Activated CD4-positive, alpha-beta T cell treated with anti-CD3 and anti-CD28 coated beads for 36 hours (primary cell): ENCODE measurements around the gene FMN1. TPM values are rescaled to one million over a fixed set of nuclear protein-coding genes. Genes with fewer than 3 reads are reported as not detected.

ENCODE experiments used
- ATAC-seq: fragments of 200-7000 bp; cut with Tn5 transposase; one replicate; pipeline ENCODE4 v1.10.0; 2021; ENCODE audit warnings: mild to moderate bottlenecking, moderate library complexity
- CTCF ChIA-PET: fragments of 350-600 bp; sonication (Branson Sonifier 250); formaldehyde crosslinking; loops from one replicate; lab custom pipeline; 2021; ENCODE audit warnings: antibody characterized with exemption; lab: Charles Lee
- POLR2A ChIA-PET: fragments of 350-600 bp; sonication (Branson Sonifier 250); formaldehyde crosslinking; loops from one replicate; lab custom pipeline; 2021; ENCODE audit warnings: antibody characterized with exemption, inconsistent platforms; lab: Charles Lee
- DNase-seq: peaks from one replicate; pipeline ENCODE4 v3.0.0-alpha.2; 2020
- H3K27ac Mint-ChIP-seq: one replicate; pipeline ENCODE4 v1.8.0; 2021; ENCODE audit warnings: mixed read lengths
- H3K27me3 Mint-ChIP-seq: one replicate; pipeline ENCODE4 v1.8.0; 2021; ENCODE audit warnings: mixed read lengths
- H3K36me3 Mint-ChIP-seq: one replicate; pipeline ENCODE4 v1.8.0; 2021; ENCODE audit warnings: low read depth, mixed read lengths
- H3K4me1 Mint-ChIP-seq: one replicate; pipeline ENCODE4 v1.8.0; 2021; ENCODE audit warnings: mixed read lengths
- H3K4me3 Mint-ChIP-seq: one replicate; pipeline ENCODE4 v1.8.0; 2021; ENCODE audit warnings: mild to moderate bottlenecking, moderate library complexity, mixed read lengths
- H3K9me3 Mint-ChIP-seq: one replicate; pipeline ENCODE4 v1.8.0; 2021; ENCODE audit warnings: low read depth, mixed read lengths
- intact Hi-C, 2 experiments: fragments of 100-400 bp; cut with DNase I in 1 of 2; cut with micrococcal nuclease in 1 of 2; formaldehyde crosslinking; loops; one replicate each; pipeline versions ENCODE4 v1.14.2 to v1.15.1; 2022 to 2024; cut with DNase I, micrococcal nuclease
- total RNA-seq, 2 experiments: library from RNA; stranded (reverse); gene quantifications; one replicate each; pipeline ENCODE4 v1.2.3, GENCODE V29; 2021

The FMN1 gene
- total RNA-seq, 2 experiments from 2014 or later: 0.09 to 0.21 TPM

DNA sequence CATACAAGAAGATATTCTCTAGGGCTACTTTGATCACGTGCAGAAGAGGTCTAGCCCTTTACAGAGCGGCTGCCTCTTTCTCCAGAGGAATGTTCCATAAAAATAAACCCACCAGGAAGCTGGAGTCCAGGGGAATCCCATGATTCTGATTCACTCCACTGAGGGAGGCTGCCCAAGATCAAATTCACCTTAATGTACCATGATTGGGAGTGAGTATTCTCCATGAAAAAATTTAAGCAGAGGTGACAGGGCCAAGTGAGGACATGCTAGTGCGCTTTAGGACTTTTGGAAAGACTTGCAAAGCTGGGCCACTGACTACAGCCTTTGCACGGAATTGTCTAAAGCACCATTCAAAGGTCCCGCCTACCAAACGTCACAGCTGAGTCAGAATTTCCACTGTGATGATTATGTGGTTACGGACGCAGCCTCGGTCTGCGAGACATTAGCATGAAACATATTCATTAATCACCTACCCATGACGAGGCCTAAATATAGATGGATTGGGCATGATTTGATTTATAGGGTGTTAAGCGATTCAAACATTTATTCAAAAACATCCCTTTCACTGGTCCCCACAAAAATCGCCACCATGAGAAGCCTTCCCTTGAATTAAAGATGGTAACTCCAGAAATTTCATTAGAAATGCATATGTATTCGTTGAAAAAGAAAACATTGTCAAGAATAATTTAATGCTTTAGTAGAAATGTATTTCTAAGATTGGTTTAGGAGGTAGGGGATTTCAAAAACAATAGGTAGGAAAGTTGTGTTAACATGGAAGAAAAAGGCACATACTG, 324.1 kb downstream of the FMN1 start:
- Mint-ChIP-seq H3K36me3 (no peaks in the 10 kb centered on the region), H3K27ac (no peak overlapping the region), H3K27me3 (peaks cover 2% of the 10 kb centered on the region), H3K4me1 (no peaks in the 10 kb centered on the region), H3K9me3 (no peaks in the 10 kb centered on the region), H3K4me3 (no peak overlapping the region)
- intact Hi-C loops: loop anchor here (5.0 to 10.0 kb wide), 2 partner anchors 42 to 1014 kb away; no protein-coding TSS in a partner anchor
- ChIA-PET POLR2A (interaction anchor here (0.6 kb wide), 1 partner anchor 301 kb away, joined by 3 read pairs; no protein-coding TSS in a partner anchor), CTCF (no interaction called here)
- peak; percentile 11 for DNase-seq
- no peak for ATAC-seq

DNA sequence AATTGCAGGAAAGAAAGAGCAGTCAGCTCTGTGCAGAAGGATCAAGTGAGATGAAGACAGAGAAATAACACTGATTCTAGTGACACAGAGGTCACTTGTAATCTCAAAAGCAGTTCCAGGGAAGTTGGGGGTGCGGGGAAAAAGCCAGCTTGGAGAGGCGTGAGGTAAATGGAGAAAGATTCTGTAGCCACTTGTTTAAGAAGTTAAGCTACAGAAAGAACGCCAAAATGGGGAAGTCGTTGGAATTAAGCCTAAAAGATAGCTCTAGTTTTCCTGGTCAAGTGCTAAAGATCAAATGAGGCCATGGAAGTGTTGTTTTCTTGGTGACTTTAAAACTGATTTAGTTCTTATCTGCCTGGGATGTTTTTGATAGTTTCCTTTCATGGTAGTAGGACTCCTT, 324.7 kb downstream of the FMN1 start:
- DNase-seq (no peak), ATAC-seq (no peak)
- CTCF ChIA-PET: no interaction called here
- Mint-ChIP-seq H3K27me3 (peaks cover 2% of the 10 kb centered on the region), H3K9me3 (no peaks in the 10 kb centered on the region), H3K4me1 (no peaks in the 10 kb centered on the region), H3K27ac (no peak overlapping the region), H3K36me3 (no peaks in the 10 kb centered on the region), H3K4me3 (no peak overlapping the region)
- POLR2A ChIA-PET: interaction anchor here (0.6 kb wide), 1 partner anchor 301 kb away, joined by 3 read pairs; no protein-coding TSS in a partner anchor
- intact Hi-C loops: loop anchor here (5.0 to 10.0 kb wide), 2 partner anchors 43 to 1015 kb away; no protein-coding TSS in a partner anchor

DNA sequence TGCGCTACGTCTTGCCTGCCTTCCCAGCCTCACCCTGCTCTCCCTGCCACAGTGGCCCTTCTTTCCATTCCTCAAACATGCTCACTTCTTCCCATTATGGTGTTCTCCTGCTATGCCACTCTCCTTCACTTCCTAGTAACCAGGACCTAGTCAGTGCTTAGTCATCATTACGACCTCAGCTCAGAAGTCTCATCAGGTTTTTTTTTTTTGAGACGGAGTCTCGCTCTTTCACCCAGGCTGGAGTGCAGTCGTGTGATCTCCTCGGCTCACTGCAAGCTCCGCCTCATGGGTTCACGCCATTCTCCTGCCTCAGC, 327.2 kb downstream of the FMN1 start:
- Mint-ChIP-seq H3K4me1 (no peaks in the 10 kb centered on the region), H3K36me3 (no peaks in the 10 kb centered on the region), H3K9me3 (no peaks in the 10 kb centered on the region), H3K27ac (no peak overlapping the region), H3K4me3 (no peak overlapping the region), H3K27me3 (no peaks in the 10 kb centered on the region)
- ChIA-PET CTCF (no interaction called here), POLR2A (interaction anchor here (0.6 kb wide), 1 partner anchor 31 kb away, joined by 13 read pairs; no protein-coding TSS in a partner anchor)
- intact Hi-C loops: no loop called here
- ATAC-seq: no peak
- no peak for DNase-seq

DNA sequence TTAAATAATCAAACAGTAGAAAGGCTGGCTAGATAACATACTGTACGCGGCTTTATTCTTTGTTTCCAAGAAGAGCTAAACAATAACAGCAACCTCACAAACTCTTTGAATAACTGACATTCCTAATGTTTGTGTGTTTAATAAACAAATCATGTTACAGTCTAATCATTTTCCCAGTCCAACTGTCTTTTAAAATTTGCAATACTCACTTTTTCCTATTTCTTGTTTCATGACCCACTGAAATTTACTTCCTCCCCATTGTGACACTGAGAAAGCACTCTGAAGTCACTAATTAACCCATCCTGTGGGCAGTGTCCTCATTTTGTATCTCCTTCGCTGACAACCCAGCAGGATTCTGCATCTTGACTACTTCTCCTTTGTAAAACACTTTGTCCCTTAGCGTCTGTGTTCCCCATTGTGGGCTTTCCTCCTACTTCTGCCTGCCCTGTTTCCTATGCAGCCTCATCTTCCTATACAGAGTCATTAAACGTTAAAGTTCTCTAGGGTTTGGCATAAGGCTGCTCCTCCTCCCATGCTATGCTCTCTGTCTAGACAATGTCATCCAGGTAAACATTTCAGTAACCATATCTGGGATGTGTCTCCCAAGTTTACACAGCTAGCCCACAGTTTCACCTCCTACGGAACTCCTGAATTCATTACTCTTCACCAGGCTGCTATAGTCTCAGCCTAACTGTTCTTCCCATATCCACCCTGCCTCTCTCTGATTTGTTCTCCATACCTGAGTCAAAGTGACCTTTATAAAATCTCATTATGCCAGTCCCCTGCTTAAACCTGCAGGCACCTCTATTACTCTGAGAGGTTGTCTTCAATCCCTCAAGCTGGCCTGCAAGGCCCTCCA, 327.8 kb downstream of the FMN1 start:
- no peaks in the 10 kb centered on the region for H3K36me3 Mint-ChIP-seq

DNA sequence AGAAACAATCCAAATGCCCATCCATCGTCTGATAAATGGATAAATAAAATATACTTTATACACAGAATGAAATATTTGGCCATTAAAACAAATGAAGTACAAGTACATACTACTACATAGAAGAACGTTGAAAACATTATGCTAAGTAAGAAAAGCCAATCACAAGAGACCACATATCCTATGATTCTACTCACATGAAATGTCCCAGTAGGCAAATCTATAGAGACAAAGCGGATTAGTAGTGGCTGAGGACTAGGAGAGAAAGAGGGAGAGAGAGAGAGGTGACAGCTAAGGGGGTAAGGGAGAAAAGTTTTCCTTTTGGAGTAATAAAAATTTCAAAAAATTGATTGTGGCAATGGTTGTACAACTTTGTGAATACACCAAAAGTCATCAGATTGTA, 329.7 kb downstream of the FMN1 start:
- CTCF ChIA-PET: interaction anchor here (1.2 kb wide), 1 partner anchor 10 kb away, joined by 3 read pairs; no protein-coding TSS in a partner anchor
- no peaks in the 10 kb centered on the region for H3K36me3 Mint-ChIP-seq
- no peak overlapping the region for H3K27ac Mint-ChIP-seq
- no peaks in the 10 kb centered on the region for H3K27me3 Mint-ChIP-seq
- ATAC-seq (no peak), DNase-seq (no peak)
- no peaks in the 10 kb centered on the region for H3K9me3 Mint-ChIP-seq
- no peaks in the 10 kb centered on the region for H3K4me1 Mint-ChIP-seq
- intact Hi-C loops: no loop called here
- no peak overlapping the region for H3K4me3 Mint-ChIP-seq
- POLR2A ChIA-PET: no interaction called here

More for the DNA sequence above, 327.8 kb downstream of the FMN1 start:
- Mint-ChIP-seq H3K9me3 (no peaks in the 10 kb centered on the region), H3K27me3 (no peaks in the 10 kb centered on the region), H3K27ac (no peak overlapping the region), H3K4me1 (no peaks in the 10 kb centered on the region), H3K4me3 (no peak overlapping the region)
- ChIA-PET CTCF (no interaction called here), POLR2A (no interaction called here)
- no peak for DNase-seq
- intact Hi-C loops: no loop called here
- ATAC-seq: no peak

DNA sequence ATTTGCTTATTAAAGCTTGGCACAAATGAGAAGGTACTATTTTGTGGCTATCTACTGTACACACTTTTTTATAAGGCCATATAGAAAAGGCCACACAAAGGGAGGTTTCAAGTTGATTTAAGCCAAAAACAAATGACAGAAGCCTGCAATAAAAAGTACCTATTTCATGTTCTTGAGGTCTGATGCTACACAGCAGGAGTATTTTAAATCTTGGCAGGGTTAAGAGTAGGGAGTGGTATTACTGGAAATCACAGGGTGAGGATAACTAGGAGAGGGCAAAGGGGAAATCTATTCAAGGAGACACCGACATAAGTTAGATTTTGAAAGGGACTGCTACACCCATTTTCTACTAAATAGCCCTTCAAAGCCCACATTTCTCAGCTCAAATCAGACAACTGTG, 330.5 kb downstream of the FMN1 start:
- ChIA-PET CTCF (interaction anchor here (1.2 kb wide), 1 partner anchor 9 kb away, joined by 3 read pairs; no protein-coding TSS in a partner anchor), POLR2A (no interaction called here)
- intact Hi-C loops: no loop called here
- Mint-ChIP-seq H3K36me3 (no peaks in the 10 kb centered on the region), H3K27me3 (no peaks in the 10 kb centered on the region), H3K27ac (no peak overlapping the region), H3K4me1 (no peaks in the 10 kb centered on the region), H3K4me3 (no peak overlapping the region), H3K9me3 (no peaks in the 10 kb centered on the region)
- ATAC-seq (no peak), DNase-seq (no peak)

DNA sequence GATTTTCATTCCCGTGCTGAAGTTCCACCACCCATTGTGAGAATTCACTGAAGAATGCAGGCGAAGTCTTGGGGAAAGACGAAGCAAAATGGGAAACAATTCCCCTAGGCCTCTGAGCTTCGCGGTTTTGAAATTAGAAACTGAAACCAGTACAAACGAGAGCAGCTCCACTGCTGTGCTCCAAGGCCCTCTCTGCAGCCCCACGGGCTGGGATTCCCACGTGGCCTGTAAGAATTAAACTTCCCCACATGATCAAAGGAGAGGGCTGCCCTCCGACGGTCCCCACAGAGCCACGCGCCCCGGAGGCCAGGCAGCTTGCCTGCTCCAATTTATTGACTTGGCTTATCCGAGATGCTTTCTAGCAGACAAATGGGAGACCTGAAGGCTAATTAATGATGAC, 332.8 kb downstream of the FMN1 start:
- Mint-ChIP-seq H3K36me3 (no peaks in the 10 kb centered on the region), H3K27me3 (peaks cover 1% of the 10 kb centered on the region), H3K27ac (no peak overlapping the region), H3K9me3 (no peaks in the 10 kb centered on the region), H3K4me1 (no peaks in the 10 kb centered on the region), H3K4me3 (no peak overlapping the region)
- ATAC-seq: no peak
- intact Hi-C loops: no loop called here
- ChIA-PET CTCF (interaction anchor here (0.6 to 1.2 kb wide), 2 partner anchors 14 to 43 kb away, joined by 4 to 5 read pairs; no protein-coding TSS in a partner anchor), POLR2A (no interaction called here)
- DNase-seq: no peak

DNA sequence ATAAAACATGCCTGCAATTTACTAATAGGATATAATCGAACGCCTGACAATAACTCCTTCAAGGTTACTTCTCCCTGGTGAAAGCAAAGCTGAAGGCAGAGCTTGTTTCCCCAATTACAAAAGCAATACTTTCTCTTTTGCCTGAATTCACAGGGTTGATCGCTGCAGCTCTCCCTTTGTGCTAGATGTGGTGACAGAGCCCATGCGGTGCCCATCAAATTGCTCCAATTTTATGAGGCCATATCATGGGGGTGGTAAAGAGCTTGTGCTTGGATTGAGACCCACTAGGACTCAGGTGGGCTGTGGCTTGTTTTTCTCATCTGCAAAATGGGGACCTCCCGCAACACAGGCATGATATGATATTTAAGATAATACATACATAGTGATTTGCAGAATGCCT, 333.3 kb downstream of the FMN1 start:
- DNase-seq (no peak), ATAC-seq (no peak)
- intact Hi-C loops: no loop called here
- Mint-ChIP-seq H3K36me3 (no peaks in the 10 kb centered on the region), H3K27me3 (peaks cover 1% of the 10 kb centered on the region), H3K27ac (no peak overlapping the region), H3K9me3 (no peaks in the 10 kb centered on the region), H3K4me3 (no peak overlapping the region), H3K4me1 (no peaks in the 10 kb centered on the region)
- POLR2A ChIA-PET: no interaction called here
- CTCF ChIA-PET: interaction anchor here (1.2 kb wide), 1 partner anchor 15 kb away, joined by 4 read pairs; no protein-coding TSS in a partner anchor

DNA sequence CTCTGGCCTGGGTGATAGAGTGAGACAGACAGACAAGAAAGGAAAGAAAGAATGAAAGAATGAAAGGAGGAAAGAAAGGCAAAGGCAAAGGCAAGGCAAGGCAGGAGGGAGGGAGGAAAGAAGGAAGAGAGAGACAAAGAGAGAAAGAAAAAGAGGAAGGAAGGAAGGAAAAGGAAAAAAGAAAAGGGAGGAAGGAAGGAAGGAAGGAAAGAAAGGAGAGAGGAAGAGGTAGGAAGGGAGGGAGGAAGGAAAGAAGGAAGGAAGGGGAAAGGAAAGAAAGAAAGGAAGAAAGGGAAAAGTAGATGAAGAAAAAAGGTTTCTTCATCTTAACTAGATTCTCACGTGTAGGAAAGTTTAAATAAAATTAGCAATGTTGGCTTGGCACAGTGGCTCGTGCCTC, 334.5 kb downstream of the FMN1 start:
- ChIA-PET POLR2A (no interaction called here), CTCF (no interaction called here)
- Mint-ChIP-seq H3K36me3 (no peaks in the 10 kb centered on the region), H3K9me3 (no peaks in the 10 kb centered on the region), H3K27me3 (peaks cover 1% of the 10 kb centered on the region), H3K27ac (no peak overlapping the region), H3K4me1 (no peaks in the 10 kb centered on the region), H3K4me3 (no peak overlapping the region)
- intact Hi-C loops: no loop called here
- DNase-seq (no peak), ATAC-seq (no peak)

DNA sequence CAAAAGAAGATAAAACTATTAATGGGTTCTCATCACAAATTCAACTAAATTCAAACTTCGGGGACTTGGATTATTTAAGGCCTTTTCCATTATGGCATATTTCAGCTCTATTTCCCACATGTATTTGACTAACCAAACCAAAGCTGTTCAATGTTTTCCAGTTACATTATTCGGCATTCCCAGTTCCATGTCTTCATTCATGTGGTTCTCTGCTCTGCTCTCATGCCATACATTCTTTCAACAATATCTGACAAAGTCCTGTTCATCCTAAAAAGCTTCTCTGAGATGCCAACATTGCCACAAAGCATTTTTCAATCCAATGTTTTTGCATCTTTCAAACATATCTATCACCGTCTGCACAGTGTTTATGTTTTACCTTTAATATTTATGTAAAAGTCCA, 335.3 kb downstream of the FMN1 start:
- intact Hi-C loops: no loop called here
- ATAC-seq (no peak), DNase-seq (no peak)
- ChIA-PET POLR2A (no interaction called here), CTCF (interaction anchor here (0.9 to 1.7 kb wide), 2 partner anchors 15 to 19 kb away, joined by 3 to 5 read pairs; no protein-coding TSS in a partner anchor)
- no peaks in the 10 kb centered on the region for H3K9me3 Mint-ChIP-seq
- no peaks in the 10 kb centered on the region for H3K36me3 Mint-ChIP-seq
- no peaks in the 10 kb centered on the region for H3K4me1 Mint-ChIP-seq
- no peak overlapping the region for H3K27ac Mint-ChIP-seq
- no peak overlapping the region for H3K4me3 Mint-ChIP-seq
- peaks cover 1% of the 10 kb centered on the region for H3K27me3 Mint-ChIP-seq

DNA sequence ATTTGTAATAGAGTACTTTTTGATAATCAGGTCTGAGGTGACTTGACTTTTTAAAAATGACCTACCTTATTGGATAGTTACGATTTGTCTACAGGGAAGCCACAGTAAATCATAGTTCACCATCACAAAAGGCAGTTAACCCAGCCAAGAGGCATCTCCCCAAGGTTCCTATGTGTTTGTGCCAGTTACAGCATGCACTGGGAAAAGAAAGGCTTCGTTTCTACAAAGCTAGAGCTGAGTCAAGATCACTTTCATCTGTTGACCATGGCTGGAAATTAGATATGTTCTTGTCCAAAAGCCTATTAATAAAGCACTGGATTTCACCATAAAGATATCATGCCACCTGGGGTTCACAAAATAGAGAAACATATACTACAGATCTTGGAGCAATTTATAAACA, 336.8 kb downstream of the FMN1 start:
- ATAC-seq (no peak), DNase-seq (no peak)
- H3K36me3 Mint-ChIP-seq: no peaks in the 10 kb centered on the region
- no peak overlapping the region for H3K27ac Mint-ChIP-seq
- H3K4me1 Mint-ChIP-seq: no peaks in the 10 kb centered on the region
- intact Hi-C loops: no loop called here
- ChIA-PET POLR2A (no interaction called here), CTCF (no interaction called here)
- peaks cover 1% of the 10 kb centered on the region for H3K27me3 Mint-ChIP-seq
- H3K4me3 Mint-ChIP-seq: no peak overlapping the region
- H3K9me3 Mint-ChIP-seq: no peaks in the 10 kb centered on the region
